ENCODE data around the gene KHDC4. TPM values are rescaled to one million over a fixed set of nuclear protein-coding genes. Genes with fewer than 3 reads are reported as not detected.

The KHDC4 gene
- total and polyA plus RNA-seq, 9 of the 15 experiments (the other 6 are each of a cell fraction or from before 2014, with no cell fraction given) = 12.1 to 185 (median 65.6) TPM

DNA sequence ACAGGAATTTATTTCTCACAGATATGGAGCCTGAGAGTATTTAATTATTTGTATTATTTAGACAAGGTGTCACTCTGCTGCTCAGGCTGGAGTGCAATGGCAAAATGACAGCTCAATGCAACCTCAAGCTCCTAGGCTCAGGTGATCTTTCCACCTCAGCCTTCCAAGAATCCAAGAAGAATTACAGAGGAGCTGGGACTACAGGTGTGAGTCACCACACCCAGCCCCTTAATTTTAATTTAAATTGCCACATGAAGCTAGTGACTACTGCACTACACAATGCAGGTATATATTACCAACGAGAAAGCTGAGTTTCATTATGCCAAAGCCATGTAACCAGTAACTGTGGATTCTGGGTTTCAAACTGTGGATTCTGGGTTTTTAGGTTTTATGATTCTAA, 2.1 kb downstream of the KHDC4 start:
- Histone ChIP-seq H3K9ac (ENCODE audit: insufficient read depth in 1 of 2, low read depth in 2 of 2, low read length in 2 of 2) (peak overlapping the region; percentile 9 to 62; a peak in 1 of 4 replicates), H3K27ac (ENCODE audit: extremely low read depth, low read depth, low read length) (peak overlapping the region; percentile 3; the same call in 1 of the 3 replicates), H3K4me3 (peak overlapping the region; percentile 81; the same call in 1 of the 2 replicates), H3K4me2 (ENCODE audit: insufficient read depth, low read length) (peak overlapping the region; percentile 37; the same call in 1 of the 2 replicates), H3K27me3 (ENCODE audit: control insufficient read depth in 2 of 2, insufficient read depth in 2 of 2, low read length in 2 of 2) (no peaks in the 10 kb centered on the region), H2AFZ (ENCODE audit: low read depth, low read length) (no peak overlapping the region), H3K4me1 (replicated peaks in 1 of 2; ENCODE audit: control insufficient read depth in 2 of 2, insufficient read depth in 2 of 2, low read length in 2 of 2) (peaks cover 12 to 13% of the 10 kb centered on the region in 2 experiments; a peak in 4 of 5 replicates), H3K9me1 (ENCODE audit: control insufficient read depth, insufficient read depth, low read length) (no peaks in the 10 kb centered on the region), H4K20me1 (replicated peaks; ENCODE audit: control insufficient read depth, insufficient read depth, low read length) (0 out of 2 replicates have a peak, but pooled peaks cover 5% of the 10 kb centered on the region), H3K79me2 (ENCODE audit: control insufficient read depth, insufficient read depth, low read length) (peaks cover 66% of the 10 kb centered on the region), H3K9me3 (replicated peaks; ENCODE audit: control insufficient read depth, insufficient read depth, low read depth, low read length) (no peaks in the 10 kb centered on the region), H3K36me3 (ENCODE audit: control insufficient read depth, insufficient read depth, low read length) (peaks cover 67% of the 10 kb centered on the region)
- DNase-seq (ENCODE audit: extremely low read depth in 1 of 4, low spot score in 3 of 4) = no peak
- BruUV-seq (replicated peaks) = no TSS peak
- TF ChIP-seq PURB (CRISPR knock-in tag; IDR thresholded peaks at IDR 0.05; ENCODE audit: low read depth) (no peak), HNRNPK (IDR thresholded peaks at IDR 0.05; ENCODE audit: low read depth, low read length, poor library complexity, severe bottlenecking) (no peak), JUNB (CRISPR knock-in tag; conservative IDR thresholded peaks at IDR 0.05) (no peak), PHF8 (IDR thresholded peaks at IDR 0.05; ENCODE audit: borderline replicate concordance, low read length) (no peak), FOXA1 (IDR thresholded peaks at IDR 0.05; ENCODE audit: borderline replicate concordance) (no peak), ZNF384 (IDR thresholded peaks at IDR 0.05; ENCODE audit: low read depth, low read length) (no peak)
- in situ Hi-C loops (cut with MboI) = loop anchor here (5.0 kb wide), 1 partner anchor 135 kb away; no protein-coding TSS in a partner anchor
- no peak for FAIRE-seq
- intact Hi-C loops (cut with micrococcal nuclease) = loop anchor here (2.0 to 10.0 kb wide), 2 partner anchors 73 to 193 kb away; partner anchors contain the start of gene SYT11
- no peak for ATAC-seq
- ChIA-PET POLR2A (interaction anchor here (0.6 to 6.3 kb wide), 13 partner anchors 11 to 168 kb away, joined by 3 to 100 read pairs (median 4); no protein-coding TSS in a partner anchor), CTCF (ENCODE audit: low intra/inter-chr PET ratio) (no interaction called here)
- 75% methylated on average over 1 of the region's 1 CpG for WGBS (ENCODE audit: insufficient coverage, low coverage, missing lambda C conversion rate)

All from K562 (cell line).